Peyer's patch (tissue), 4 donors: ENCODE measurements around the gene ABCC6.

Experiments
- CTCF ChIP-seq, 6 experiments: fragments of 450-650 bp in 4 of 6; fragments of 200-600 bp in 2 of 6; sonication (generic) in 1 of 6; IDR thresholded peaks; one replicate each; pipeline ENCODE4 v1.5.1; 2017 to 2019; ENCODE audit warnings: antibody characterized with exemption in 6 of 6, mild to moderate bottlenecking in 3 of 6, moderate library complexity in 1 of 6
- POLR2A ChIP-seq, 2 donors: fragments of 450-650 bp; IDR thresholded peaks; one replicate each; pipeline ENCODE4 v1.5.1; 2017; ENCODE audit warnings: antibody characterized with exemption in 2 of 2, mild to moderate bottlenecking in 2 of 2, moderate library complexity in 2 of 2

- TF ChIP-seq CTCF (IDR thresholded peaks at IDR 0.05) (no peak), POLR2A (IDR thresholded peaks at IDR 0.05) (no peak)
Measured at GRCh38 chr16:16109453-16110110, 113.7 kb downstream of the ABCC6 start.
